SK-N-MC (cell line): ENCODE measurements around the gene FOSL2.

Experiments used
- DNase-seq: peaks from one replicate; pipeline ENCODE4 v3.0.0-alpha.2; 2011; ENCODE audit warnings: low read depth, low spot score
- H3K27ac ChIP-seq: fragments of 200-600 bp; sonication (generic); 2 replicates; pipeline ENCODE4 v1.5.1; 2016; ENCODE audit warnings: mixed run types
- H3K36me3 ChIP-seq: fragments of 200-600 bp; sonication (generic); 2 replicates; pipeline ENCODE4 v1.6.1; 2017; ENCODE audit warnings: antibody characterized with exemption, low read length, mixed read lengths; ENCODE audit not compliant: insufficient read depth
- H3K4me3 ChIP-seq: fragments of 200-600 bp; sonication (generic); 2 replicates; pipeline ENCODE4 v1.5.1; 2016
- H3K9ac ChIP-seq: fragments of 200-600 bp; sonication (generic); 2 replicates; pipeline ENCODE4 v1.8.0; 2017; ENCODE audit warnings: mixed run types, mixed read lengths; ENCODE audit not compliant: insufficient read length
- H3K9me3 ChIP-seq: fragments of 200-600 bp; sonication (generic); 2 replicates; pipeline ENCODE4 v1.6.1; 2017; ENCODE audit warnings: low read depth, mild to moderate bottlenecking, antibody characterized with exemption, low read length, moderate library complexity, mixed read lengths
- EZH2 ChIP-seq: fragments of 200-600 bp; sonication (generic); IDR thresholded peaks from one replicate; pipeline ENCODE4 v1.6.1; 2017; ENCODE audit warnings: antibody characterized with exemption
- FOXP2 ChIP-seq: optimal IDR thresholded peaks from 2 replicates; pipeline ENCODE3; 2011; ENCODE audit warnings: mild to moderate bottlenecking, moderate library complexity; ENCODE audit not compliant: insufficient read depth; ENCODE audit errors: extremely low read length, control extremely low read depth
- POLR2AphosphoS5 ChIP-seq: IDR thresholded peaks from 2 replicates; pipeline ENCODE4 v1.6.1; 2012; ENCODE audit warnings: mild to moderate bottlenecking, low read depth, low read length, borderline replicate concordance

FOSL2 gene

GRCh38 chr2:28427741-28428415 is 35.2 kb downstream of the FOSL2 start:
- Histone ChIP-seq H3K36me3 (no peaks in the 10 kb centered on the region), H3K9me3 (no peaks in the 10 kb centered on the region), H3K27ac (no peak overlapping the region), H3K4me3 (no peak overlapping the region), H3K9ac (no peak overlapping the region)
- no peak for DNase-seq
- TF ChIP-seq POLR2AphosphoS5 (no peak), FOXP2 (no peak), EZH2 (no peak)

- H3K27ac ChIP-seq = no peak overlapping the region
- DNase-seq = no peak
- no peaks in the 10 kb centered on the region for H3K36me3 ChIP-seq
- no peak overlapping the region for H3K9ac ChIP-seq
- TF ChIP-seq EZH2 (no peak), FOXP2 (no peak), POLR2AphosphoS5 (no peak)
- H3K9me3 ChIP-seq = no peaks in the 10 kb centered on the region
- H3K4me3 ChIP-seq = no peak overlapping the region
These were observed 35.8 kb downstream of the FOSL2 start for GRCh38 chr2:28428486-28428885.

GRCh38 chr2:28429636-28430376 is 37.1 kb downstream of the FOSL2 start:
- DNase-seq = no peak
- H3K9ac ChIP-seq = no peak overlapping the region
- no peaks in the 10 kb centered on the region for H3K9me3 ChIP-seq
- no peak overlapping the region for H3K27ac ChIP-seq
- no peak overlapping the region for H3K4me3 ChIP-seq
- H3K36me3 ChIP-seq = no peaks in the 10 kb centered on the region
- TF ChIP-seq POLR2AphosphoS5 (no peak), EZH2 (no peak), FOXP2 (no peak)

GRCh38 chr2:28430377-28430765 is 37.7 kb downstream of the FOSL2 start:
- TF ChIP-seq EZH2 (no peak), FOXP2 (no peak), POLR2AphosphoS5 (no peak)

GRCh38 chr2:28430788-28431418 is 38.2 kb downstream of the FOSL2 start:
- no peak for DNase-seq
- no peak overlapping the region for H3K27ac ChIP-seq
- no peak overlapping the region for H3K4me3 ChIP-seq
- no peaks in the 10 kb centered on the region for H3K36me3 ChIP-seq
- H3K9me3 ChIP-seq = no peaks in the 10 kb centered on the region
- no peak overlapping the region for H3K9ac ChIP-seq
- TF ChIP-seq FOXP2 = no peak
- TF ChIP-seq POLR2AphosphoS5 = no peak
- no peak for TF ChIP-seq EZH2

More at GRCh38 chr2:28430377-28430765, 37.7 kb downstream of the FOSL2 start:
- no peaks in the 10 kb centered on the region for H3K36me3 ChIP-seq
- H3K4me3 ChIP-seq = no peak overlapping the region
- H3K9me3 ChIP-seq = no peaks in the 10 kb centered on the region
- no peak overlapping the region for H3K9ac ChIP-seq
- no peak overlapping the region for H3K27ac ChIP-seq
- DNase-seq = no peak

- no peak overlapping the region for H3K4me3 ChIP-seq
- H3K36me3 ChIP-seq = no peaks in the 10 kb centered on the region
- DNase-seq = no peak
- H3K9me3 ChIP-seq = no peaks in the 10 kb centered on the region
- TF ChIP-seq POLR2AphosphoS5 (no peak), EZH2 (no peak), FOXP2 (no peak)
- H3K27ac ChIP-seq = no peak overlapping the region
- H3K9ac ChIP-seq = no peak overlapping the region
These were observed 39.1 kb downstream of the FOSL2 start for GRCh38 chr2:28431741-28432140.

- H3K4me3 ChIP-seq = no peak overlapping the region
- no peaks in the 10 kb centered on the region for H3K9me3 ChIP-seq
- no peaks in the 10 kb centered on the region for H3K36me3 ChIP-seq
- H3K9ac ChIP-seq = no peak overlapping the region
- TF ChIP-seq FOXP2 (no peak), POLR2AphosphoS5 (no peak)
- H3K27ac ChIP-seq = no peak overlapping the region
- DNase-seq = no peak
These were observed 39.7 kb downstream of the FOSL2 start for GRCh38 chr2:28432362-28432761.

GRCh38 chr2:28433215-28433614 is 40.6 kb downstream of the FOSL2 start:
- no peak overlapping the region for H3K27ac ChIP-seq
- H3K4me3 ChIP-seq = no peak overlapping the region
- TF ChIP-seq EZH2 = no peak
- no peak for TF ChIP-seq POLR2AphosphoS5
- no peak for TF ChIP-seq FOXP2
- H3K9ac ChIP-seq = no peak overlapping the region
- no peaks in the 10 kb centered on the region for H3K36me3 ChIP-seq
- DNase-seq = no peak
- no peaks in the 10 kb centered on the region for H3K9me3 ChIP-seq

GRCh38 chr2:28433935-28434599 is 41.4 kb downstream of the FOSL2 start:
- H3K27ac ChIP-seq = no peak overlapping the region
- no peak overlapping the region for H3K9ac ChIP-seq
- H3K36me3 ChIP-seq = no peaks in the 10 kb centered on the region
- no peak overlapping the region for H3K4me3 ChIP-seq
- no peaks in the 10 kb centered on the region for H3K9me3 ChIP-seq
- no peak for DNase-seq
- TF ChIP-seq EZH2 (no peak), FOXP2 (no peak), POLR2AphosphoS5 (no peak)
